ENCODE measurements around the gene THUMPD2.
"Not testable (repeated sequence)": the region's sequence is repeated elsewhere in the genome, so short reads cannot be mapped to it uniquely, and the experiment has no call there.

Gene THUMPD2

GRCh38 chr2:39755466-39755865 is 23.6 kb downstream of the THUMPD2 start:
- DNase-seq: no peak

GRCh38 chr2:39743269-39743776 is 35.7 kb downstream of the THUMPD2 start:
- no peak for DNase-seq

- DNase-seq: no peak
Measured at GRCh38 chr2:39741871-39742270, 37.2 kb downstream of the THUMPD2 start.

- no peak for DNase-seq
Measured at GRCh38 chr2:39739386-39739785, 39.7 kb downstream of the THUMPD2 start.

GRCh38 chr2:39738936-39739335 is 40.1 kb downstream of the THUMPD2 start:
- no peak for DNase-seq

- DNase-seq: peak in 43 of 56 donors; percentile 6 to 88 (median 54)
Measured at GRCh38 chr2:39737661-39738060, 41.4 kb downstream of the THUMPD2 start.

- no peak for DNase-seq
Measured at GRCh38 chr2:39736640-39737039, 42.4 kb downstream of the THUMPD2 start.

GRCh38 chr2:39735648-39736047 is 43.4 kb downstream of the THUMPD2 start:
- no peak for DNase-seq

GRCh38 chr2:39734445-39734844 is 44.6 kb downstream of the THUMPD2 start:
- DNase-seq: no peak

- peak in 8 of 56 donors; percentile 10 to 38 (median 26) for DNase-seq
Measured at GRCh38 chr2:39733070-39733674, 45.9 kb downstream of the THUMPD2 start.

- peak in 1 of 56 donors; percentile 8 for DNase-seq
Measured at GRCh38 chr2:39732482-39732881, 46.6 kb downstream of the THUMPD2 start.

GRCh38 chr2:39731546-39731945 is 47.5 kb downstream of the THUMPD2 start:
- DNase-seq: no peak

GRCh38 chr2:39730685-39731302 is 48.3 kb downstream of the THUMPD2 start:
- DNase-seq: no peak

- no peak for DNase-seq
Measured at GRCh38 chr2:39730276-39730675, 48.8 kb downstream of the THUMPD2 start.

GRCh38 chr2:39728941-39729351 is 50.1 kb downstream of the THUMPD2 start:
- peak in 9 of 56 donors; percentile 13 to 45 (median 30) for DNase-seq

- DNase-seq: not testable (repeated sequence)
Measured at GRCh38 chr2:39728085-39728484, 51.0 kb downstream of the THUMPD2 start.

GRCh38 chr2:39725401-39725800 is 53.7 kb downstream of the THUMPD2 start:
- no peak for DNase-seq

GRCh38 chr2:39724828-39725144 is 54.3 kb downstream of the THUMPD2 start:
- no peak for DNase-seq

GRCh38 chr2:39723946-39724827 is 54.9 kb downstream of the THUMPD2 start:
- DNase-seq: no peak

GRCh38 chr2:39723497-39723896 is 55.6 kb downstream of the THUMPD2 start:
- DNase-seq: no peak

GRCh38 chr2:39720970-39721369 is 58.1 kb downstream of the THUMPD2 start:
- no peak for DNase-seq

GRCh38 chr2:39719317-39719716 is 59.7 kb downstream of the THUMPD2 start:
- DNase-seq: peak in 41 of 56 donors; percentile 9 to 83 (median 39)
